ENCODE data around the gene METTL21A. TPM values are rescaled to one million over a fixed set of nuclear protein-coding genes. Genes with fewer than 3 reads are reported as not detected.
A peak's percentile ranks its signal among the peaks of the same experiment; 100 is the strongest.

METTL21A gene
- total and polyA plus RNA-seq, 2 of the 4 experiments (the other 2 are of a cell fraction): 5.9 to 11.6 TPM

GRCh38 chr2:207625014-207625907 is at the start of gene METTL21A (continued):
- peak; percentile 95 for TF ChIP-seq MAZ (IDR thresholded peaks at IDR 0.05; ENCODE audit: borderline replicate concordance, low read depth, low read length)

- intact Hi-C loops (cut with micrococcal nuclease): loop anchor here (5.0 kb wide), 1 partner anchor 37 kb away; the partner anchor contains the start of gene CCNYL1
- H2AK5ac ChIP-seq (ENCODE audit: low read depth, low read length): 0 out of 2 replicates have a peak overlapping the region, but pooled peaks have one; percentile 36
- no peak overlapping the region for H2BK15ac ChIP-seq (ENCODE audit: low read depth, low read length)
- H4K5ac ChIP-seq (ENCODE audit: low read depth, low read length): no peak overlapping the region
- WGBS, 2 experiments (ENCODE audit: extremely low coverage in 2 of 2, insufficient read length in 1 of 2): no CpG with 5 or more reads among the region's 2 CpGs
- no peak overlapping the region for H3K4me3 ChIP-seq (ENCODE audit: insufficient read depth, low read depth, low read length)
- H3K27me3 ChIP-seq (ENCODE audit: control insufficient read depth, insufficient read depth, low read length): no peaks in the 10 kb centered on the region
- H3K36me3 ChIP-seq (ENCODE audit: control insufficient read depth, insufficient read depth, low read length): no peaks in the 10 kb centered on the region
- H3K79me1 ChIP-seq (ENCODE audit: low read depth in 1 of 2, low read length in 2 of 2): no peaks in the 10 kb centered on the region
- no peak overlapping the region for H3K27ac ChIP-seq (ENCODE audit: insufficient read depth, low read length)
- H4K91ac ChIP-seq (ENCODE audit: insufficient read depth, low read depth, low read length): no peak overlapping the region
- dilution Hi-C loops (cut with HindIII; ENCODE audit: low sequenced_read_pairs, unreplicated experiment): no loop called here
- in situ Hi-C loops (cut with MboI; ENCODE audit: low sequenced_read_pairs): no loop called here
- no peak overlapping the region for H3K4ac ChIP-seq (ENCODE audit: low read depth, low read length)
- no peaks in the 10 kb centered on the region for H4K20me1 ChIP-seq (ENCODE audit: insufficient read depth, low read length)
- no peak overlapping the region for H2BK120ac ChIP-seq (ENCODE audit: low read depth, low read length)
- ChIA-PET CTCF (no interaction called here), POLR2A (ENCODE audit: unreplicated experiment) (interaction anchor here (0.6 kb wide), 1 partner anchor 10 kb away, joined by 7 read pairs; no protein-coding TSS in a partner anchor)
- DNase-seq: no peak
- peaks cover 5% of the 10 kb centered on the region for H3K4me1 ChIP-seq (ENCODE audit: control insufficient read depth, insufficient read depth, low read length)
- H4K8ac ChIP-seq (ENCODE audit: low read depth in 2 of 2, low read length in 2 of 2): no peak overlapping the region
- no peak overlapping the region for H3K14ac ChIP-seq (replicated peaks; ENCODE audit: low read depth, low read length)
- no peaks in the 10 kb centered on the region for H3K9me1 ChIP-seq (ENCODE audit: insufficient read depth, low read length)
- no TSS peak for BruUV-seq (replicated peaks)
- no peak for ATAC-seq (ENCODE audit: low read depth)
- TF ChIP-seq CEBPB (IDR thresholded peaks at IDR 0.05; ENCODE audit: low read depth, low read length) (no peak), MXI1 (IDR thresholded peaks at IDR 0.05; ENCODE audit: borderline replicate concordance, low read depth, low read length) (no peak), MAZ (IDR thresholded peaks at IDR 0.05; ENCODE audit: borderline replicate concordance, low read depth, low read length) (no peak), USF2 (IDR thresholded peaks at IDR 0.05; ENCODE audit: low read depth, low read length) (no peak), MAFK (IDR thresholded peaks at IDR 0.05; ENCODE audit: low read depth, low read length) (no peak), BHLHE40 (IDR thresholded peaks at IDR 0.05; ENCODE audit: low read depth, low read length) (no peak), FOS (IDR thresholded peaks at IDR 0.05; ENCODE audit: low read depth, low read length) (no peak)
- H3K9me3 ChIP-seq (ENCODE audit: control insufficient read depth, insufficient read depth, low read length): no peaks in the 10 kb centered on the region
- H2BK5ac ChIP-seq (ENCODE audit: low read depth, low read length, poor library complexity, severe bottlenecking): no peak overlapping the region
- no peak overlapping the region for H2AK9ac ChIP-seq (replicated peaks; ENCODE audit: low read depth, low read length, poor library complexity)
- H3K18ac ChIP-seq (ENCODE audit: low read depth, low read length): no peak overlapping the region
- H3K4me2 ChIP-seq (ENCODE audit: low read depth, low read length): no peak overlapping the region
- no peak overlapping the region for H2AFZ ChIP-seq (replicated peaks; ENCODE audit: low read length, poor library complexity)
- H3K9ac ChIP-seq (ENCODE audit: low read depth, low read length): no peak overlapping the region
- H2BK20ac ChIP-seq (ENCODE audit: low read depth, low read length): no peak overlapping the region
- H3K56ac ChIP-seq (ENCODE audit: extremely low read depth, insufficient read depth, low read length): no peak overlapping the region
- H3K23ac ChIP-seq (ENCODE audit: low read depth, low read length): no peak overlapping the region
Measured at GRCh38 chr2:207674826-207675225, 49.6 kb upstream of the METTL21A start.
